ENCODE results near the gene SMIM23.
"Not testable (repeated sequence)": the region's sequence is repeated elsewhere in the genome, so short reads cannot be mapped to it uniquely, and the experiment has no call there.

The SMIM23 gene

GRCh38 chr5:171771856-171772255, 13.8 kb upstream of the SMIM23 start:
- DNase-seq = no peak
- intact Hi-C loops (cut with DNase I) = no loop called here

- peak in 1 of 10 donors; percentile 30 for DNase-seq
- intact Hi-C loops (cut with DNase I) = no loop called here
These were observed 12.5 kb upstream of the SMIM23 start for GRCh38 chr5:171773106-171773505.

GRCh38 chr5:171774418-171774817, 11.2 kb upstream of the SMIM23 start:
- intact Hi-C loops (cut with DNase I) = no loop called here

GRCh38 chr5:171776213-171776612, 9.4 kb upstream of the SMIM23 start:
- intact Hi-C loops (cut with DNase I) = no loop called here
- DNase-seq = no peak

More at GRCh38 chr5:171774418-171774817, 11.2 kb upstream of the SMIM23 start:
- peak in 1 of 10 donors; percentile 43 for DNase-seq

GRCh38 chr5:171776770-171777759, 8.6 kb upstream of the SMIM23 start:
- intact Hi-C loops (cut with DNase I) = no loop called here
- DNase-seq = peak in 1 of 10 donors; percentile 12

GRCh38 chr5:171781744-171782143, 3.9 kb upstream of the SMIM23 start:
- DNase-seq; intact Hi-C loops (cut with DNase I): not testable (repeated sequence)

GRCh38 chr5:171782332-171782966, 3.2 kb upstream of the SMIM23 start:
- intact Hi-C loops (cut with DNase I) = no loop called here
- no peak for DNase-seq

GRCh38 chr5:171783051-171783450, 2.6 kb upstream of the SMIM23 start:
- DNase-seq = no peak
- intact Hi-C loops (cut with DNase I) = no loop called here

- DNase-seq = no peak
- intact Hi-C loops (cut with DNase I) = no loop called here
These were observed 3.7 kb downstream of the SMIM23 start for GRCh38 chr5:171789353-171789752.

- intact Hi-C loops (cut with DNase I) = no loop called here
- no peak for DNase-seq
These were observed 4.8 kb downstream of the SMIM23 start for GRCh38 chr5:171790408-171790807.

GRCh38 chr5:171794470-171794960, 8.9 kb downstream of the SMIM23 start:
- DNase-seq = no peak
- intact Hi-C loops (cut with DNase I) = no loop called here

- no peak for DNase-seq
- intact Hi-C loops (cut with DNase I) = no loop called here
These were observed 9.8 kb downstream of the SMIM23 start for GRCh38 chr5:171795381-171795780.

- DNase-seq = no peak
- intact Hi-C loops (cut with DNase I) = no loop called here
These were observed 10.8 kb downstream of the SMIM23 start for GRCh38 chr5:171796436-171796835.

GRCh38 chr5:171797543-171797942, 11.9 kb downstream of the SMIM23 start:
- DNase-seq = no peak
- intact Hi-C loops (cut with DNase I) = no loop called here

- DNase-seq = no peak
- intact Hi-C loops (cut with DNase I) = no loop called here
These were observed 12.8 kb downstream of the SMIM23 start for GRCh38 chr5:171798418-171798817.

- intact Hi-C loops (cut with DNase I) = no loop called here
- no peak for DNase-seq
These were observed 16.2 kb downstream of the SMIM23 start for GRCh38 chr5:171801839-171802238.

- no peak for DNase-seq
- intact Hi-C loops (cut with DNase I) = no loop called here
These were observed 20.1 kb downstream of the SMIM23 start for GRCh38 chr5:171805746-171806145.

GRCh38 chr5:171806976-171807747, 21.5 kb downstream of the SMIM23 start:
- intact Hi-C loops (cut with DNase I) = no loop called here
- DNase-seq = no peak

- intact Hi-C loops (cut with DNase I) = no loop called here
These were observed 22.8 kb downstream of the SMIM23 start for GRCh38 chr5:171808453-171808852.

GRCh38 chr5:171808951-171809350, 23.3 kb downstream of the SMIM23 start:
- intact Hi-C loops (cut with DNase I) = no loop called here
- no peak for DNase-seq

More at GRCh38 chr5:171808453-171808852, 22.8 kb downstream of the SMIM23 start:
- DNase-seq = no peak

- intact Hi-C loops (cut with DNase I) = no loop called here
- no peak for DNase-seq
These were observed 24.6 kb downstream of the SMIM23 start for GRCh38 chr5:171810227-171810626.
